Adrenal gland (tissue), 12 donors: Measurements from ENCODE around the gene SLC46A3. TPM values are rescaled to one million over a fixed set of nuclear protein-coding genes. Genes with fewer than 3 reads are reported as not detected.
"Not testable (repeated sequence)": the region's sequence is repeated elsewhere in the genome, so short reads cannot be mapped to it uniquely, and the experiment has no call there.

ENCODE experiments used
- DNase-seq, 7 donors: peaks; one replicate each; pipeline ENCODE4 v3.0.0-alpha.2; 2019 to 2020
- H3K27ac ChIP-seq, 5 donors: fragments of 200-600 bp; sonication (generic) in 4 of 5; 1 replicate in 3 of 5; 2 replicates in 2 of 5; pipeline versions ENCODE4 v1.5.1 to v1.8.0; 2016 to 2020; ENCODE audit warnings: mild to moderate bottlenecking in 1 of 5
- H3K27me3 ChIP-seq: fragments of 200-600 bp; 2 replicates; pipeline ENCODE4 v1.8.0; 2021
- H3K36me3 ChIP-seq, 2 donors: fragments of 200-600 bp; replicated peaks in 1 of 2; 1 replicate in 1 of 2; 2 replicates in 1 of 2; pipeline versions ENCODE4 v1.5.1 to v1.8.0; 2018 to 2022
- H3K4me1 ChIP-seq, 2 donors: fragments of 200-600 bp; replicated peaks in 1 of 2; 1 replicate in 1 of 2; 2 replicates in 1 of 2; pipeline versions ENCODE4 v1.5.1 to v1.8.0; 2018 to 2021
- H3K4me3 ChIP-seq, 4 donors: fragments of 200-600 bp; sonication (generic) in 3 of 4; one replicate each; pipeline ENCODE4 v1.5.1; 2016 to 2018
- H3K9me3 ChIP-seq, 3 donors: fragments of 200-600 bp; sonication (generic) in 1 of 3; replicated peaks in 1 of 3; 1 replicate in 2 of 3; 2 replicates in 1 of 3; pipeline versions ENCODE4 v1.5.1 to v1.8.0; 2016 to 2021
- POLR2A ChIP-seq, 2 donors: fragments of 450-650 bp; IDR thresholded peaks; one replicate each; pipeline ENCODE4 v1.6.1; 2017; ENCODE audit warnings: antibody characterized with exemption in 2 of 2, mild to moderate bottlenecking in 2 of 2, moderate library complexity in 1 of 2
- WGBS, 4 donors: extraction: QIAGEN DNeasy Blood & Tissue Kit in 2 of 4; methylation state at CpG; one replicate each; pipeline versions ENCODE4 v1.1.5 to v1.1.7; 2013 to 2017; 5-methylcytosine and 5-hydroxymethylcytosine counted together
- intact Hi-C, 2 donors: fragments of 100-400 bp; cut with DNase I; formaldehyde crosslinking; loops; one replicate each; pipeline versions ENCODE4 v1.14.1 to v1.15.0; 2022 to 2023
- polyA plus RNA-seq, 3 donors: library from polyadenylated mRNA; stranded (reverse); fragments of 200-250 nt in 2 of 3; fragments of 350-450 nt in 1 of 3; fragmentation: Illumina TruSeq in 1 of 3; extraction: RNeasy Lipid Tissue Mini Kit (QIAGEN cat#74804) in 1 of 3; gene quantifications; one replicate each; pipeline ENCODE4 v1.2.3, GENCODE V29; 2013 to 2014
- total RNA-seq, 9 donors: library from RNA; depleted of rRNA in 4 of 9; stranded (reverse); fragments of >200 nt in 4 of 9; fragments of 120-200 nt in 1 of 9; fragmentation: NEBNext Ultra II Directional in 1 of 9; extraction: Animal tissue kit (Norgen Biotek cat#: 25700) in 1 of 9; gene quantifications; one replicate each; pipeline versions ENCODE4 v1.1.0 to v1.2.4, GENCODE V29; 2013 to 2023
- TF ChIP-seq, protein P1 (sequence below), 6 experiments: fragments of 450-650 bp in 4 of 6; fragments of 200-600 bp in 2 of 6; sonication (generic) in 1 of 6; IDR thresholded peaks; 1 replicate in 5 of 6; 2 replicates in 1 of 6; pipeline versions ENCODE4 v1.5.1 to v1.8.0; 2016 to 2021; ENCODE audit warnings: antibody characterized with exemption in 6 of 6, mild to moderate bottlenecking in 2 of 6, moderate library complexity in 1 of 6
- donor health status: healthy with polysubstance abuse.
- donor health status: Bipolar disorder and iron deficiency.
- donor health status: DM: yes; HTN: yes; CAD: no.
- donor health status: DM: no; HTN: no; CAD: no.
- donor health status: DM: no; HTN: no; CAD: no.
- donor health status: DM: yes; HTN: yes; CAD: no.

The SLC46A3 gene
- total and polyA plus RNA-seq, 12 donors = 10.1 to 87.4 (median 32.6) TPM

DNA sequence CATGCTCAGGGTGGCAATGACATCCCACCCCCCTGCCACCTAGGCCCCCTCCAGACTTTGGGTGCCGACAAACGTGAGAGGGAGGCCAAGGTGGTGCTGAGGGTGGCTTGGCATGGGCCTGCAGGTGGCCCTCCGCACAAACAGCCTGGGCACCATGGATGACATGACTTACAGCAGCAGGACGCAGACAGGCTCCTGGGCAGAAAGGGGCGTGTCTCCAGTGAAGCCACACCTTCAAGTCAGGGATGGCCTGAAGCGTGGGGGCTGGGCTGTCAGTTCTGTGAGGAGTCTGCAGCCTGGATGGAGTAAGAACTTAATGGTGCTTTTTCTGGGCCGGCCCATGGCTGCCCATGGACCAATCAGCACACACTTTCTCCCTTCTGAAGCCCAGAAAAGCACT is 34.5 kb downstream of the SLC46A3 start:
- Histone ChIP-seq H3K36me3 (peaks cover 0 to 1% of the 10 kb centered on the region in 2 donors), H3K27ac (no peak overlapping the region), H3K4me1 (no peaks in the 10 kb centered on the region), H3K9me3 (no peaks in the 10 kb centered on the region), H3K4me3 (no peak overlapping the region), H3K27me3 (no peaks in the 10 kb centered on the region)
- intact Hi-C loops = no loop called here
- DNase-seq = no peak
- TF ChIP-seq, protein P1, sequence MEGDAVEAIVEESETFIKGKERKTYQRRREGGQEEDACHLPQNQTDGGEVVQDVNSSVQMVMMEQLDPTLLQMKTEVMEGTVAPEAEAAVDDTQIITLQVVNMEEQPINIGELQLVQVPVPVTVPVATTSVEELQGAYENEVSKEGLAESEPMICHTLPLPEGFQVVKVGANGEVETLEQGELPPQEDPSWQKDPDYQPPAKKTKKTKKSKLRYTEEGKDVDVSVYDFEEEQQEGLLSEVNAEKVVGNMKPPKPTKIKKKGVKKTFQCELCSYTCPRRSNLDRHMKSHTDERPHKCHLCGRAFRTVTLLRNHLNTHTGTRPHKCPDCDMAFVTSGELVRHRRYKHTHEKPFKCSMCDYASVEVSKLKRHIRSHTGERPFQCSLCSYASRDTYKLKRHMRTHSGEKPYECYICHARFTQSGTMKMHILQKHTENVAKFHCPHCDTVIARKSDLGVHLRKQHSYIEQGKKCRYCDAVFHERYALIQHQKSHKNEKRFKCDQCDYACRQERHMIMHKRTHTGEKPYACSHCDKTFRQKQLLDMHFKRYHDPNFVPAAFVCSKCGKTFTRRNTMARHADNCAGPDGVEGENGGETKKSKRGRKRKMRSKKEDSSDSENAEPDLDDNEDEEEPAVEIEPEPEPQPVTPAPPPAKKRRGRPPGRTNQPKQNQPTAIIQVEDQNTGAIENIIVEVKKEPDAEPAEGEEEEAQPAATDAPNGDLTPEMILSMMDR (IDR thresholded peaks at IDR 0.05) = no peak
- no peak for TF ChIP-seq POLR2A (IDR thresholded peaks at IDR 0.05)
- 25 to 54% (median 41%) methylated on average over 3 to 7 of the region's 7 CpGs for WGBS, 4 donors

GRCh38 chr13:28683169-28683568 is 35.6 kb downstream of the SLC46A3 start:
- H3K27ac ChIP-seq, H3K9me3 ChIP-seq, H3K4me1 ChIP-seq, H3K4me3 ChIP-seq, H3K27me3 ChIP-seq, DNase-seq, intact Hi-C loops: not testable (repeated sequence)
- peaks cover 0 to 12% of the 10 kb centered on the region in 2 donors for H3K36me3 ChIP-seq
- 83 to 89% (median 86%) methylated on average over 8 of the region's 8 CpGs for WGBS, 4 donors

GRCh38 chr13:28680541-28680940 is 38.2 kb downstream of the SLC46A3 start:
- Histone ChIP-seq H3K27ac (no peak overlapping the region), H3K36me3 (peaks cover 0 to 38% of the 10 kb centered on the region in 2 donors), H3K27me3 (no peaks in the 10 kb centered on the region), H3K4me3 (no peak overlapping the region), H3K9me3 (no peaks in the 10 kb centered on the region), H3K4me1 (no peaks in the 10 kb centered on the region)
- intact Hi-C loops = no loop called here
- TF ChIP-seq POLR2A (IDR thresholded peaks at IDR 0.05) = no peak
- TF ChIP-seq, protein P1 (IDR thresholded peaks at IDR 0.05) = no peak
- WGBS, 4 donors = 75 to 96% (median 93%) methylated on average over 2 of the region's 2 CpGs
- DNase-seq = no peak

DNA sequence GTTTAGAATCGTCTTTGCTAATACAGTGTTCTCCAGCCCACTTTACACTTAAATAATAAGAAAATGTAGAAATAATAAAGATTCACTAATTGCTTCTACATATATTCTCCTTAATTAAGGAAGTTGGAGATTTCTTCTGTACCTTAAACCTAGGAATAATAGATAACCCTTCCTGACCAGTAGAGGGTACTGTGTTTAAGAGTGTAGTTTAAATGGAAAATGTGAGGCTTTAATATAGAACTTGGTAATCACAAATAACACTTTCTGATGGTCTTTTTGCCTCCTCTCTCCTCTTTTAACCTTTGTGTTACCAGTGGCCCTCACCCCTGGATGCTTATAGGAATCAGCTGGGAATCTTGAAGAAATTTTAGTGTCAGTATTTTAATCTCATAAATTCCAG is 39.1 kb downstream of the SLC46A3 start:
- Histone ChIP-seq H3K4me3 (no peak overlapping the region), H3K9me3 (no peaks in the 10 kb centered on the region), H3K27ac (no peak overlapping the region), H3K36me3 (peaks cover 0 to 47% of the 10 kb centered on the region in 2 donors), H3K4me1 (no peaks in the 10 kb centered on the region), H3K27me3 (no peaks in the 10 kb centered on the region)
- TF ChIP-seq, protein P1 (IDR thresholded peaks at IDR 0.05) = peak; percentile 16 to 53 (median 34)
- no peak for TF ChIP-seq POLR2A (IDR thresholded peaks at IDR 0.05)
- no peak for DNase-seq
- 74 to 94% (median 78%) methylated on average over 1 of the region's 1 CpG for WGBS, 4 donors
- intact Hi-C loops = loop anchor here in 1 of 2 donors (5.0 kb wide), 1 partner anchor 113 kb away; no protein-coding TSS in a partner anchor

DNA sequence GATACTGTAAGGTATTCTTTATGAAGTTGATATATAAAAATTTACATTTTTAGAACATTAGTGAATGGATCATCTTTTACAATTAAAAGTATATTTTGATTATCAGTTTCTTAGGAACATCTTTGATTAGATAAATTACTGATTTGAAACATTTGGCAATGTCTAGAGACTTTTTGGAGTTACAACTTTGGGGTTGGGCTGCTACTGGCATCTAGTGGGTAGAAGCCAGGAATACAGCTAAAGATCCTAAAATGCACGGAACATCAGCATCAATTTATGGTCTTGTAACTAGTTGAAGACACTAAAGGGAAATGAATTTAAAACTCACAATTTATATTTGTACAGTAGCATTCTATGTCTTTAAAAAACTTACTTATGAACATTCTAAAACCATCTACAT is 40.0 kb downstream of the SLC46A3 start:
- Histone ChIP-seq H3K27me3 (no peaks in the 10 kb centered on the region), H3K4me3 (no peak overlapping the region), H3K36me3 (peaks cover 0 to 56% of the 10 kb centered on the region in 2 donors), H3K4me1 (no peaks in the 10 kb centered on the region), H3K9me3 (no peaks in the 10 kb centered on the region), H3K27ac (no peak overlapping the region)
- intact Hi-C loops = loop anchor here in 1 of 2 donors (5.0 kb wide), 1 partner anchor 113 kb away; no protein-coding TSS in a partner anchor
- 69 to 86% (median 82%) methylated on average over 1 of the region's 1 CpG for WGBS, 4 donors
- TF ChIP-seq, protein P1 (IDR thresholded peaks at IDR 0.05) = peak in 1 of 6 experiments; percentile 11
- TF ChIP-seq POLR2A (IDR thresholded peaks at IDR 0.05) = no peak
- DNase-seq = no peak
